ENCODE results near the gene RAPGEF1.

Gene RAPGEF1

GRCh38 chr9:131575946-131576853 lies 163.7 kb downstream of the RAPGEF1 start:
- no peak for DNase-seq (ENCODE audit: low read depth)
- no peak overlapping the region for H3K4me3 ChIP-seq (ENCODE audit: low read depth, low read length)
- no peak for TF ChIP-seq CTCF (conservative IDR thresholded peaks at IDR 0.05; ENCODE audit: low read depth, low read length)

- no peak for TF ChIP-seq CTCF (conservative IDR thresholded peaks at IDR 0.05; ENCODE audit: low read depth, low read length)
- no peak for DNase-seq (ENCODE audit: low read depth)
These were observed 164.9 kb downstream of the RAPGEF1 start for GRCh38 chr9:131574730-131575640.

GRCh38 chr9:131567910-131568309 lies 172.0 kb downstream of the RAPGEF1 start:
- no peak overlapping the region for H3K4me3 ChIP-seq (ENCODE audit: low read depth, low read length)
- no peak for DNase-seq (ENCODE audit: low read depth)
- no peak for TF ChIP-seq CTCF (conservative IDR thresholded peaks at IDR 0.05; ENCODE audit: low read depth, low read length)

More at GRCh38 chr9:131574730-131575640, 164.9 kb downstream of the RAPGEF1 start:
- no peak overlapping the region for H3K4me3 ChIP-seq (ENCODE audit: low read depth, low read length)

DNA sequence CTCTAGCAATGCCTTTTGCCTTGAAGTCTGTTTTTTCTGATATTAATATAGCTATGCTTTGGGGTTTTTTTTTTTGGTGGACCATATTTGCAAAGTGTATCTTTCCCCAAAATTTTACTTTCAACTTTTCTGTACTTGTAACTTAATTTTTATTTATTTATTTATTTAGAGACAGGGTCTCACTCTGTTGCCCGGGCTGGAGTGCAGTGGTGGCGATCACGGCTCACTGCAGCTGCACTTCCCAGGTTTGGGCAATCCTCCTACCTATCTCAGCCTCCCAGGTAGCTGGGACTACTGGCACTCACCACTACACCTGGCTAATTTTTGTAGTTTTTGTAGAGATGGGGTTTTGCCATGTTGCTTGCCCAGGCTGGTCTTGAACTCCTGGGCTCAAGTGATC lies 173.7 kb downstream of the RAPGEF1 start:
- no peak overlapping the region for H3K4me3 ChIP-seq (ENCODE audit: low read depth, low read length)
- TF ChIP-seq CTCF (conservative IDR thresholded peaks at IDR 0.05; ENCODE audit: low read depth, low read length), result no peak
- no peak for DNase-seq (ENCODE audit: low read depth)

GRCh38 chr9:131565369-131565768 lies 174.5 kb downstream of the RAPGEF1 start:
- no peak for DNase-seq (ENCODE audit: low read depth)
- no peak overlapping the region for H3K4me3 ChIP-seq (ENCODE audit: low read depth, low read length)
- no peak for TF ChIP-seq CTCF (conservative IDR thresholded peaks at IDR 0.05; ENCODE audit: low read depth, low read length)

DNA sequence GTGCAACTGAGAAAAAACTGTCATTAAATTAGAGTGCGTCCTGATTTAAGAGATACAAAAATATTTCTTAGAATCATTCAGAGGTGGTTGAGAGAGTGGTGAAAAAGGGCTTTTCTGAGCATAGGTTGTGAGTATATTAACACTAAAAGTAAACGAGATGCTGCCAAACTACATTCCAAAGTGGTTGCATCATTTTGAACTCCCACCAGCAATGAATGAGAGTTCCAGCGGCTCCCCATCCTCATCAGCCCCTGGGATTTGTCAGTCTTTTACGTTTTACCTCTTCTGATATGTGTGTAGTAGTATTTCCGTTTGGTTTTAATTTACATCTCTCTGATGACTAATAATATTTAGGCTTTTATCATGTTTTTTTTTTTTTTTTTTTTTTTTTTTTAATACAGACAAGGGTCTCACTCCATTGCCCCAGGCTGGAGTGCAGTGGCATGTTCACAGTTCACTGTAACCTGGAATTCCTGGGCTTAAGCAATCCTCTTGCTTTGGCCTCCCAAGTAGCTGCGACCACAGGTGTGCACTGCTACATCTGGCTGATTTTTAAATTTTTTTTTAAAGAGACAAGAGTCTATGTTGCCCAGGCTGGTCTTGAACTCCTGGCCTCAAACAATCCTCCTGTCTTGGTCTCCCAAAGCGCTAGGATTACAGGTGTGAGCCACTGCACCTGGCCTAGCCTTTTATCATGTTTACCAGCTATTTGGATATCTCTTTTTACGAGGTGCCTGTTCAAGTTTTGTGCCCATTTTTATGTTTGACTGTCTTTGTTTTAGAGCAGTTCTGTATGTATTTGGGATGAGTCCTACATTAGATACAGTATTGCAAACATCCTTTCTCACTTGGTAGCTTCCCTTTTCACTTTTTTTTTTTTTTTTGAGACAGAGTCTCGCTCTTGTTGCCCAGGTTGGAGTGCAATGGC lies 177.6 kb downstream of the RAPGEF1 start:
- no peak overlapping the region for H3K4me3 ChIP-seq (ENCODE audit: low read depth, low read length)
- no peak for TF ChIP-seq CTCF (conservative IDR thresholded peaks at IDR 0.05; ENCODE audit: low read depth, low read length)
- peak; percentile 57 for DNase-seq (ENCODE audit: low read depth)
